ENCODE measurements around the gene TULP4. TPM values are rescaled to one million over a fixed set of nuclear protein-coding genes. Genes with fewer than 3 reads are reported as not detected.
A peak's percentile ranks its signal among the peaks of the same experiment; 100 is the strongest.

Gene TULP4
- total RNA-seq, 1 donor from 2014 or later: 63.0 TPM

- DNase-seq (peak; percentile 21), ATAC-seq (ENCODE audit: low read depth) (no peak)
- no peaks in the 10 kb centered on the region for H3K27me3 Mint-ChIP-seq
Observed at GRCh38 chr6:158560836-158561320, 248.6 kb downstream of the TULP4 start.

More at GRCh38 chr6:158560836-158561320, 248.6 kb downstream of the TULP4 start:
- intact Hi-C loops (cut with micrococcal nuclease): loop anchor here (1.0 to 2.0 kb wide), 5 partner anchors 25 to 392 kb away; partner anchors contain the start of genes DYNLT1, GTF2H5 and SERAC1
- peak overlapping the region; percentile 80 for H3K27ac Mint-ChIP-seq
- H3K9me3 Mint-ChIP-seq: no peaks in the 10 kb centered on the region
- TF ChIP-seq CTCF (IDR thresholded peaks at IDR 0.05): no peak
- peaks cover 3% of the 10 kb centered on the region for H3K36me3 Mint-ChIP-seq (ENCODE audit: low read depth)
- peak overlapping the region; percentile 91 for H3K4me3 Mint-ChIP-seq
- CTCF ChIA-PET: no interaction called here
- POLR2A ChIA-PET: interaction anchor here (0.6 to 0.7 kb wide), 3 partner anchors 535 to 1181 kb away, joined by 3 read pairs; no protein-coding TSS in a partner anchor
- H3K4me1 Mint-ChIP-seq: peaks cover 26% of the 10 kb centered on the region

Other genes with a start within 250 kb of the TULP4 start
- gene SERAC1, start 144.2 kb upstream of the TULP4 start, total RNA-seq: 3.0 TPM in 2 replicates
- 16.6 and 16.7 TPM in 2 replicates for gene GTF2H5, start 144.1 kb upstream of the TULP4 start, total RNA-seq
- gene TMEM181, start 247.6 kb downstream of the TULP4 start, total RNA-seq: 7.1 and 8.8 TPM in 2 replicates

All from activated B cell treated with CpG ODN at 0.5 μM for 24 hours (primary cell).